Endothelial cell of umbilical vein (primary cell): ENCODE results near the gene SLC45A1. TPM values are rescaled to one million over a fixed set of nuclear protein-coding genes. Genes with fewer than 3 reads are reported as not detected.

ENCODE experiments used
- BruUV-seq: library from RNA; stranded (reverse); fragments of 400-500 nt; replicated peaks from 2 replicates; lab custom pipeline; 2021; lab: Mats Ljungman, UMichigan
- CTCF ChIA-PET: fragments of 300-600, 350-600 bp; sonication (Branson Sonifier 250); formaldehyde crosslinking; loops from one replicate; lab custom pipeline; 2021; ENCODE audit warnings: antibody characterized with exemption, inconsistent platforms; lab: Charles Lee
- POLR2A ChIA-PET: fragments of 300-600, 350-600 bp; sonication (Branson Sonifier 250); formaldehyde crosslinking; loops from one replicate; lab custom pipeline; 2021; ENCODE audit warnings: antibody characterized with exemption, inconsistent platforms; lab: Charles Lee
- DNase-seq: peaks from one replicate; pipeline ENCODE4 v3.0.0-alpha.2; 2011; ENCODE audit warnings: low read depth, low spot score
- FAIRE-seq: peaks from 2 replicates; lab custom pipeline; 2011; peaks lifted over from hg19 to GRCh38; lab: Jason Lieb, UNC
- H2AFZ ChIP-seq: 2 replicates; pipeline ENCODE4 v1.6.0; 2012; ENCODE audit warnings: low read depth, low read length, control low read depth, inconsistent platforms
- H3K27ac ChIP-seq: 2 replicates; pipeline ENCODE4 v1.5.1; 2011; ENCODE audit warnings: low read depth, mild to moderate bottlenecking, control low read depth, low read length, moderate library complexity; ENCODE audit not compliant: insufficient read depth
- H3K27me3 ChIP-seq, 2 experiments: 2 replicates each; pipeline versions ENCODE4 v1.6.0 to v1.6.1; 2011; ENCODE audit warnings: low read length in 2 of 2, mixed read lengths in 1 of 2; ENCODE audit not compliant: control insufficient read depth in 2 of 2, insufficient read depth in 2 of 2
- H3K36me3 ChIP-seq, 2 experiments: 2 replicates in 1 of 2; 3 replicates in 1 of 2; pipeline ENCODE4 v1.5.1; 2011; ENCODE audit warnings: low read length in 2 of 2, mild to moderate bottlenecking in 1 of 2, moderate library complexity in 1 of 2; ENCODE audit not compliant: control insufficient read depth in 2 of 2, insufficient read depth in 2 of 2; ENCODE audit errors: extremely low read depth in 1 of 2
- H3K4me1 ChIP-seq: 3 replicates; pipeline ENCODE4 v1.5.1; 2011; ENCODE audit warnings: mild to moderate bottlenecking, low read length; ENCODE audit not compliant: control insufficient read depth, insufficient read depth; ENCODE audit errors: extremely low read depth
- H3K4me2 ChIP-seq: 2 replicates; pipeline ENCODE4 v1.6.1; 2011; ENCODE audit warnings: low read length, control low read depth, mixed read lengths; ENCODE audit not compliant: insufficient read depth
- H3K4me3 ChIP-seq, 3 experiments: fragments of 200-600 bp in 1 of 3; sonication (generic), shearing (Covaris generic) in 1 of 3; replicated peaks in 1 of 3; 2 replicates each; pipeline ENCODE4 v1.5.1; 2011 to 2016; ENCODE audit warnings: control low read depth in 3 of 3, low read length in 3 of 3, mild to moderate bottlenecking in 2 of 3, inconsistent platforms in 1 of 3, low read depth in 1 of 3, moderate library complexity in 1 of 3; ENCODE audit not compliant: insufficient read depth in 1 of 3
- H3K79me2 ChIP-seq: 2 replicates; pipeline ENCODE4 v1.6.0; 2012; ENCODE audit warnings: low read length, inconsistent platforms; ENCODE audit not compliant: control insufficient read depth, insufficient read depth
- H3K9ac ChIP-seq: replicated peaks from 2 replicates; pipeline ENCODE3; 2011; ENCODE audit warnings: low read length, control low read depth; ENCODE audit not compliant: insufficient read depth; ENCODE audit errors: extremely low read depth
- H3K9me1 ChIP-seq: replicated peaks from 3 replicates; pipeline ENCODE4 v1.6.0; 2011; ENCODE audit warnings: mild to moderate bottlenecking, low read length; ENCODE audit not compliant: control insufficient read depth, insufficient read depth; ENCODE audit errors: extremely low read depth
- H3K9me3 ChIP-seq: replicated peaks from 2 replicates; pipeline ENCODE4 v1.5.1; 2012; ENCODE audit warnings: low read length, inconsistent platforms; ENCODE audit not compliant: control insufficient read depth, insufficient read depth
- H4K20me1 ChIP-seq: replicated peaks from 2 replicates; pipeline ENCODE3; 2011; ENCODE audit warnings: mild to moderate bottlenecking, low read length; ENCODE audit not compliant: control insufficient read depth, insufficient read depth; ENCODE audit errors: extremely low read depth
- CTCF ChIP-seq, 2 donors: IDR thresholded peaks; 1 replicate in 1 of 2; 2 replicates in 1 of 2; pipeline ENCODE4 v1.5.1; 2011; ENCODE audit warnings: low read length in 2 of 2, mild to moderate bottlenecking in 2 of 2, moderate library complexity in 2 of 2, control low read depth in 1 of 2, inconsistent platforms in 1 of 2, low read depth in 1 of 2; ENCODE audit not compliant: insufficient read depth in 1 of 2; ENCODE audit errors: extremely low read depth in 1 of 2
- EZH2 ChIP-seq: IDR thresholded peaks from 2 replicates; pipeline ENCODE4 v1.6.1; 2012; ENCODE audit warnings: borderline replicate concordance, low read depth, mild to moderate bottlenecking, moderate library complexity, low read length, inconsistent platforms; ENCODE audit not compliant: severe bottlenecking
- FOS ChIP-seq: IDR thresholded peaks from 2 replicates; pipeline ENCODE4 v1.6.1; 2011; ENCODE audit warnings: mild to moderate bottlenecking, low read length, moderate library complexity, borderline replicate concordance; ENCODE audit not compliant: insufficient read depth
- GATA2 ChIP-seq: IDR thresholded peaks from 2 replicates; pipeline ENCODE4 v1.7.0; 2011; ENCODE audit warnings: low read depth, mild to moderate bottlenecking, moderate library complexity, mixed read lengths, low read length; ENCODE audit not compliant: insufficient read length, insufficient read depth
- JUN ChIP-seq: IDR thresholded peaks from 2 replicates; pipeline ENCODE4 v1.6.1; 2011; ENCODE audit warnings: borderline replicate concordance, low read depth; ENCODE audit not compliant: insufficient read length, insufficient read depth
- MAX ChIP-seq: IDR thresholded peaks from 2 replicates; pipeline ENCODE4 v1.6.1; 2011; ENCODE audit not compliant: insufficient read depth, insufficient read length
- MYC ChIP-seq: IDR thresholded peaks from one replicate; pipeline ENCODE4 v1.6.1; 2011; ENCODE audit warnings: mild to moderate bottlenecking, low read depth, low read length
- POLR2A ChIP-seq: IDR thresholded peaks from 2 replicates; pipeline ENCODE4 v1.6.1; 2012; ENCODE audit warnings: low read depth, mild to moderate bottlenecking, control low read depth, low read length
- POLR2AphosphoS5 ChIP-seq: IDR thresholded peaks from 2 replicates; pipeline ENCODE4 v1.6.1; 2012; ENCODE audit warnings: low read depth, mild to moderate bottlenecking, control low read depth, low read length, moderate library complexity; ENCODE audit not compliant: insufficient read depth
- dilution Hi-C: fragments of 300-500 bp; cut with MboI; formaldehyde crosslinking; loops from one replicate; pipeline ENCODE4 v1.15.0; 2019; ENCODE audit warnings: low sequenced_read_pairs; ENCODE audit not compliant: extremely low pct_ligation_motif_present
- intact Hi-C: fragments of 100-400 bp; cut with micrococcal nuclease; formaldehyde crosslinking; loops from one replicate; pipeline ENCODE4 v1.10.0; 2022
- polyA plus RNA-seq, 4 experiments: library from polyadenylated mRNA; depleted of rRNA in 3 of 4; stranded (reverse) in 3 of 4; unstranded in 1 of 4; fragments of >200 nt; gene quantifications; 2 replicates each; pipeline versions ENCODE4 v1.2.1 to v1.2.3, GENCODE V29; 2011 to 2012; ENCODE audit warnings: missing spikeins in 1 of 4
- total RNA-seq: library from RNA; stranded (reverse); gene quantifications from 2 replicates; pipeline ENCODE4 v1.2.3, GENCODE V29; 2021

The SLC45A1 gene
- total and polyA plus RNA-seq, 2 donors (not counting 3 experiments of a cell fraction or from before 2014, with no cell fraction given) = 1.3 to 1.4 TPM

GRCh38 chr1:8303141-8303540, 14.8 kb upstream of the SLC45A1 start:
- no peak for TF ChIP-seq FOS
- no peak for TF ChIP-seq MYC
- TF ChIP-seq CTCF (IDR thresholded peaks at IDR 0.05; ENCODE audit: extremely low read depth in 1 of 2, insufficient read depth in 1 of 2, low read depth in 1 of 2, low read length in 2 of 2) = no peak
- TF ChIP-seq POLR2AphosphoS5 = no peak
- no peak for TF ChIP-seq POLR2A
- TF ChIP-seq GATA2 = no peak
- no peak for TF ChIP-seq JUN
- TF ChIP-seq MAX = no peak
- no peak for TF ChIP-seq EZH2
- Histone ChIP-seq H3K9me1 (no peaks in the 10 kb centered on the region), H3K4me1 (no peaks in the 10 kb centered on the region), H3K4me2 (no peak overlapping the region), H3K4me3 (no peak overlapping the region), H3K27me3 (peaks cover 0 to 2% of the 10 kb centered on the region in 2 experiments), H3K9me3 (no peaks in the 10 kb centered on the region), H4K20me1 (no peaks in the 10 kb centered on the region), H3K36me3 (no peaks in the 10 kb centered on the region), H3K9ac (no peak overlapping the region), H3K27ac (no peak overlapping the region), H2AFZ (no peak overlapping the region), H3K79me2 (no peaks in the 10 kb centered on the region)
- no TSS peak for BruUV-seq
- dilution Hi-C loops = no loop called here
- intact Hi-C loops = no loop called here
- ChIA-PET CTCF (interaction anchor here (1.1 to 2.3 kb wide), 7 partner anchors 8 to 328 kb away, joined by 3 to 13 read pairs (median 4); no protein-coding TSS in a partner anchor), POLR2A (no interaction called here)
- no peak for DNase-seq
- FAIRE-seq = no peak
